ENCODE data around the gene SLC26A4.

Gene SLC26A4

GRCh38 chr7:107661081-107661864 is 645 bp downstream of the SLC26A4 start:
- no peak for DNase-seq

- DNase-seq = no peak
These were observed 1.3 kb downstream of the SLC26A4 start for GRCh38 chr7:107661865-107662379.

- DNase-seq = no peak
These were observed 2.6 kb downstream of the SLC26A4 start for GRCh38 chr7:107663196-107663595.

DNA sequence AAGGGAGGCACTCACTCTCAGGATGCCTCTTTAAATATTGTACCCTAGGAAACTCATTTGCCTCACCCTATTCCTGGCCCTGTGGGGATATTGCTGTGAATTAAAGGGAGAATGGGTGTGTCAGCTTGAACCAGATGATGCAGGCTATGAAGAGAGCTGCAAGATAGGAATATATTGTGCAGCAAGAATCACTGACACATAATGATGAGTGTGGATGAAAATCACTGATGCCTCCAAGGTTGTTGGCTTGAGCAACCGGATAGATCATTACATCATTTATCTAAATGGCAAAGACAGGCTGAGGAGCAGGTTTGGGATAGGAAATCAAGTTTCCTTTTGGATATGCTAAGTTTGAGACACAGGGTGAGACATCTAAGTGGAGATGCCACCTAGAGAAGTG is 6.2 kb downstream of the SLC26A4 start:
- no peak for DNase-seq

DNA sequence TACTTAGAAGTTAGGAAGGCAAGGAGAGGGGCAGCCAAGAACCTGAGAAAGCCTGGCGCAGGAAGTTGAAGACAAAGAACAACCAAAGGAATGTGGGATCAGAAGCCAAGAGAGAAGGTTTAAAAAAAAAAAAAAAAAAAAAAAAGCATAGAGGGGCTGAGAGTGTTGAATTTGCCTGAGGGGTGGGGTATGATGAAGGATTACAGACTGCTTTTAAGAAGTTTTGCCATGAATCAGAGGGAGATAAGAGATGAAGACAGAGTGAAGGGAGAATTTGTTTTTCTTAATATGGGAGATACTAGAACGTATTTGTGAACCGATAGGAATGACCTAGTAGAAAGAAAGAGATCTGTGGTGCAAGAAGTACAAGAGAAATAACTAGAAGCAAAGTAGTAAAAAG is 6.7 kb downstream of the SLC26A4 start:
- DNase-seq = no peak

DNA sequence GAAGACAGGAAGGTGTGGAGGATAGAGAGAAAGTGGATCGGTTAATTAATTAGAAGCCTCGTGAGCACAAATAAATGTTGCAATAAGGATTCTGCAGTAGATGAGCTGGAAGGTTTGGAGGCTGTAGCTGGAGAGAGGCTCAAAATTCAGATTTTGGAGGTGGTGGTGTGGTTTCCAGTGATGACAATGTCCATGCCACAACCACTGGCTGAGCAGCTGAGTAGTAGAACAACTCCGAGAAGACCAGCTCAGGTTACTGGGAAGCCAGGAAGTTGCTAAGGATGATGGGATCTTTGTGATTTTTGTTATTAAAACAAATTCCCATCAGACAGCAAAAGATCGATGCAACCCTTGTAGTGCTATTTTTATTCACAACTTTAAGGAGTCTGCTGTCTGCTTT is 7.7 kb downstream of the SLC26A4 start:
- DNase-seq = no peak

- no peak for DNase-seq
These were observed 11.6 kb downstream of the SLC26A4 start for GRCh38 chr7:107672183-107672582.

DNA sequence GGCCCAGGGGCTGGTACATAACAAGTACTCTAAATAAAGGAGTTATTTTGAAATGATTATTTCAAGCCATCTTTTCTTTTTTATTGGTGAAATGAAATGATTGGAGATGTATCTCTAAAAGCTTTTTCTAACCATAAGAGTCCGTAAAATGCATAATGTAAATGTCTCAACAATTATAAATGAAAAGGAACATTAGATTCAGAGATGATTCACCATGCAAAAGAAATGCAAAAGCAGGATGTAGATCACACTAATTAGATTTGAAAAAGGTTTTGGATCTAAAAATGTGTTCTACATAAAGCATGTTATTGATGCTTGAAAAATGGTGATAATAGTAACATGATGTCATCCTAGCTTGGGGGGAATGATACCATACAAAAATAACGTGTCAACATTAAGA is 15.6 kb downstream of the SLC26A4 start:
- no peak for DNase-seq

DNA sequence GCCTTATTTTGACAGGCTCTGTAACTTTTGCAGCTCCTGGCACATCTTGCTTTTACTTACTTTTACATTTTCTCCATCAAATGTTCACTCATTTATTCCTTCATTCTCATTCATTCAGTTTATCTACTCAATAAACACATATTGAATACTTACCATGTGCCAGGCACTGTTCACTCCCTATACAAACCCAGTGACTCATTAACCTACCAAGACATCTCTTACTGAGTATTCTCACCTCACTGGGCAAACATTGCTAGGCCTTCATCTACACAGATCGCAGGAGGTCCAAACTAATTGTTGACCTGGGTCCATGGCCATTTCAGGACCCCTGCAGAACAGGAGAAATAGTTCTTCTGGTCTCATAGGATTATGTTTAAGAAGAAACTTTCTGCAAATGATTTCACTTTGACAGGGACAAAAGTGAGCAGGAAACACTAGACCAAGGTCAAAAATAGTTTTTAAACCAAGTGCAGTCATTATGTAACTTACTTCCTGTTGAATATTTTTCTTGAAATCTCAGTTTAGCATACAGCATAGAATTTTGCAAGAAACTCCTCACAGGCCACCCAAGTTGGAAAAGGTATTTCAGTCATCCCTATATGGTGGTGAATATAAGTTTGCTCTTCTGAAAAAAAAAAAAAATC is 17.6 kb downstream of the SLC26A4 start:
- DNase-seq = no peak

DNA sequence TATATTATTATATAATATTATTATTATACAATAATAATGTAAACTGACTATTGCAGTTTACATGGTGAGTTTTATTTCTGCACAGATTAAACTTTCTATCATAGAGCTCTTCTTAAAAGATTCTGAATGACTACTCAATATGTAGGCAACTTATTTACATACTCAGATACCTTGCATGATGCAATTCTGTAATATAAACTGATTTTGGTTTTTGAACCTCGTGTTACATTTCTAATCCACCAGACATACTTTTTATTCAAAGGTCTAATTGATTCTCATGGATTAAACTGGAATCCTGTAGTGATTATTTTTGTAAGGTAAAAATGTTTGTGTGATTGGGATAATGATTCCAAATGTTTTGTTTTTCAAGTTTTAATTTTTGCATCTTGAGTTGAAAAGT is 19.9 kb downstream of the SLC26A4 start:
- DNase-seq = no peak

GRCh38 chr7:107682886-107683285 is 22.3 kb downstream of the SLC26A4 start:
- DNase-seq = no peak

DNA sequence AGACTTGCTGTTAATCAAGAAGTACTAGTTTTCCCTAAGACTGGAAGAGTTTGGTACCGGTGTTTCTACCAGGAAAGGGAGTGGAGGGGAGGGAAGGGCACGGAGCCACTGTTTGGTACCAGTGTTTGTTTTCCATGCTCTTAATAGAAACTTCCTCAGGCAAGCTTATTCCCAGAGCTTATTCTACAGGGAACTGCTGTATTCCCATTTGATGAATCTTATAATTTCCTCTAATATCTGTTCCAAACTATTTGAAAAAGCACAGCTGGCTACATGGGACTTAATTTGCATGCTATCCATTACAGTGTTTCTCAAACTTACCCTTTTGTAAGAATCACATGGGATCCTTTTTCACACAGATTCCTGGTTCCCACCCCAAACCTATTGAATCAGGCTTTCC is 23.7 kb downstream of the SLC26A4 start:
- no peak for DNase-seq

DNA sequence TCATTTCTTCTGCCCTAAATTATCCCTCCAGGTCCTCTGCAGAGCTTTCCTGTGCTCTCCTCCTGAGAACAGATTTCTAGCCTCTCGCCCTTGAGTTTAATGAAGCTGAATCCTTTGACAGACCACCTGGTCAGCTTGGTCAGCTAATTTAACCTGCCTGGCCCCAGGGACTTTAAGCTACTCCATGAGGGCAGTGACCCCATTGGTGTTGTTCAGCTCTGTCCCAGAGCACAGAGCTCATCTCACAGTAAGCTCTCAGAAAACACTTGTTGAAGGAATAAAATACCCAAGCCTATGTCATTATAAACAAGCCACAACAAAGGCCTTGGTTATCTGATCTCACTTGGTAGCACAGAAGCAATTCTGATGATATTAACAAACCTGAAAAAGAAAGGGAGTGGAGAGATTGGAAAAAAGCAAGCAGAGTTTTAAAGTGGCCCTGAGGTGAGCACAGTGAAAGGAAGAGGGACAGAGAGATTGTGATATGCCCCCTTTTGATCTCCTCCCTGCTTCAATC is 24.4 kb downstream of the SLC26A4 start:
- DNase-seq = no peak

DNA sequence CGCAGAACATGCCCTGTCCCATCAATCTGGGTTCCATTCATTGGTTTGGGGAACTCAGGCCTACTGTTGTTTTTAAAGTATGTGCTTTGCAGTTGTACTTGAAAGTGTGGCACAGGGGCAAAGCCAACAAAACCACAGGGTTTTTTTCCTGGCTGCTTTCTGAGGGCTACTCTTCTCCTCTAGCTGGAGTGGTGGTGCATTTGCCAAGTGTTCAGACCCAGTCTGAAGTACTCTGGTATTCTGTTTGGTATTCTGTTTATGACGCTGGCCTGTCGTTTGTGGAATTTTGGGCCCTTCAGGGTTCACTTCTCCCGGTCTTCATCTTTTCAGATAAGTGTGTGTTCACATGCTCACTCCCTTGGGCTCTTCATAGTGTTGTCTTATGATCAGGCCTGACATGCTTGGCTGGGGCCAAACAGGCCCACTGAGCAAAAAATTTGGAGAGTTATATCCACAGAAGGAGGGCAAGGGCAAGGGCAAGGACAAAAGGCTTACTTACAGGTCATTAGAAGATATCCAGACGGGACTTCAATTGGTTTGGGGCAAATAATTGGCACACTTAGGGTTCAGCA is 26.3 kb downstream of the SLC26A4 start:
- DNase-seq = no peak

DNA sequence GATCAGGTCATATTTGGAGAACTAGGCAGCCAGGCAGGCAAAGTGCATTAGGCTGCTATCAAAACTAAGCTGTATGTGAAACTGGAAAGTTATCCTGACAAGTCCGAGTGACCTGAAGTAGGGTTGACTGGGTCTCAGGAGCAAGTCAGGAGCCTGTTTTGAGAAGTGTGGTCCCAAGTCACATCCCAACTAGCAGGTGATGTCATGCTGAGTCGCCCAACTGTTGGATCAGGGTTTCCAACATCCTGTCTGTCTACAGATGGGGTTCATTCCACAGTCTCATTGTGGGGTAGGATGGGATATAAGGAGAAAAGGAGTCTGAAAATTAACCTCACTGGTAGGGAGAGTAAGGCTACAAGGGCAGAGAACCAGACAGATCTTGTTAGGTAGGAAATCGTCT is 27.0 kb downstream of the SLC26A4 start:
- no peak for DNase-seq

DNA sequence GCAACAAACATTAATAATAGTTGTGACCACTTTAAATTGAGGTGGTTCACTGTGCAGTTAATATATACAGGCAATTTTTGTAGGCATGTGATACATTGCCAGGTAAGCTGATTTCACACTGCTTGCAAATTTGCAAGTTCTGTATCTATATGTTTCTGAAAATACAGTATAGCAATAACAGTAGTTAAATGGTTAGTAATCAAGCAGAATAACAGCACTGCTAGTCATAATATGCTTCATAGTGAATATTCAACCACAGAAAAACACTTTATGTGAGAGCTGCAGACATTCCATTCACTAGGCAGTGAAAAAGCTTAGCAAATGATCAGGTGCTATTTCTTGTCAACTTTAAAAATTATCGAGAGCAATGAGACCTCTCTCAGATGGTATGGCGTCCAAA is 28.9 kb downstream of the SLC26A4 start:
- DNase-seq = no peak

DNA sequence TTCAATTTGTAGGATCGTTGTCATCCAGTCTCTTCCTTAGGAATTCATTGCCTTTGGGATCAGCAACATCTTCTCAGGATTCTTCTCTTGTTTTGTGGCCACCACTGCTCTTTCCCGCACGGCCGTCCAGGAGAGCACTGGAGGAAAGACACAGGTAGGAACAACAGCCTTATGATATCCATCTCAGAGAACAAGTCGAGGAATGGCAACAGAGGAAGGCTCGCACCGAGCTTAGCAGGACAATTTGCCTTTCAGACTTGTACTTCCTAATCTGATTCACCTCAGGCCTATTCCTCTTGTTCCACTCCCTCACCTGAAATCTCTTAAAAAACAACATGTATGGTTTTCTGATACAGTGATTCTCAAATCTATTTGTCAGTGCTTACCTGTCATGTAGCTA is 29.5 kb downstream of the SLC26A4 start:
- DNase-seq = no peak

DNA sequence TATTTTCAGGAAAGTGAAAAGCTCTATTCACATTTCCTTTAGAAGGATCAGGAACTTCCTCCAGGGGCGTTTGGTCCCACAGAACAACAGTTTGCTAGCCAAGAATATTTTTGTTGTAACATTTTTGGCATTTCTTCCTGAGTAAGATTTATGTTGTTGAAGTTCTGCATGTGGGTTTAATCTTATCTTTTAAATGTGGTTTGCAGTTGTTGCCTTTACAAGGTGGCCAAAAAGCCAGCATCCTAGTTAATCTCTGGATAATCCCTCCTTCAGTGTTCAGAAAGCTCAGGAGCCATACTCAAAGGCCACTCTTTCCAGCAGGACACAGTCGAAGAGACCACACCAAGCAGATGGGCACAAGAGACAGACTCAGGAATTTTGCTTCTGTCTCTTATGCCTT is 30.0 kb downstream of the SLC26A4 start:
- no peak for DNase-seq

DNA sequence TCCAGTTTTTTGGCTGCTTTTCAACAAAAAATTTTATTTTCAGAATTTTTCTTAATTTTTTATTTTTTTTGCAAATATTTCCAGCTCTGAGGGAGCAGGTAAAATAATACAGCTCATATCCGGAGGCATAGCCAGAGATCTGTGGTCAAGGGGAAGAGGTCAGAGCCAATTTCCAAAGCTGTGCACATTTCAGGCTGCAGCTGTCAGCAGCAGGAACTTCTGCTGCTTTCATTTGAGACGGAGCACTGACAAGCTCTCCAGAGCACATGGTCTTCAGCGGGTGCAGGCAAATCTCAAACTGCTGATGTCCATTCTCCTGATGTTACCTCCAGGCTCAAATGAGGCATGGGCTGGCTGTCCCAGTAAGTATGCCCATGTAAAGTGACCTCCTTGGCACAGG is 31.1 kb downstream of the SLC26A4 start:
- DNase-seq = no peak

DNA sequence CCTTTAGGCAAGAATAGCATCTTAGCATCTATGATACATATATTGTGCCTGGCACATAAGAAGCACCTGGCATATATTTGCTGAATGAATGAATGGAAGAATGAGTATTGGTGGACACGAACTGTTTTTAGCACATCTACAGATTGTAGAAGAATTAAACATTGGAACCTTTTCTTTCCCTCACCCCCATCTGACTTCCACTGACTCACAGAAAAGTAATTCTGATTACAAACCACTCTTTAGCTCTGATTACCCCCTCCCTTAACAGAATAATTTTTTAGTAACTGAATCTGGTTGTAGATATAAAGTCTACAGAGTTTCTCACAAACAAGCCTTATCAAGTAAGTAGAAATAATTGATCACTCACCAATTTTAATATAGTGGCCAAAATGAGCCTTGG is 31.9 kb downstream of the SLC26A4 start:
- no peak for DNase-seq

- DNase-seq = no peak
These were observed 32.8 kb downstream of the SLC26A4 start for GRCh38 chr7:107693396-107693795.

DNA sequence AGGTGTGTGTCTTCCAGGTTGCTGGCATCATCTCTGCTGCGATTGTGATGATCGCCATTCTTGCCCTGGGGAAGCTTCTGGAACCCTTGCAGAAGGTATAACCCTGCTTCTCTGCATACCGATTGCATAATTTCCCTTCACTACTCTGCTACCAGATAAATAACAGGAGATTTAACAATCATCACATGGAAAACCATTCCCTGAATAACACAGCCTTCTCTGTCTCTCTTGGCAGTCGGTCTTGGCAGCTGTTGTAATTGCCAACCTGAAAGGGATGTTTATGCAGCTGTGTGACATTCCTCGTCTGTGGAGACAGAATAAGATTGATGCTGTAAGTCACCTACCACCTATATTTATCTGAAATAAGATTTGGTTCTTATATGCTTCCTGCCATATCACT is 33.8 kb downstream of the SLC26A4 start:
- DNase-seq = no peak

DNA sequence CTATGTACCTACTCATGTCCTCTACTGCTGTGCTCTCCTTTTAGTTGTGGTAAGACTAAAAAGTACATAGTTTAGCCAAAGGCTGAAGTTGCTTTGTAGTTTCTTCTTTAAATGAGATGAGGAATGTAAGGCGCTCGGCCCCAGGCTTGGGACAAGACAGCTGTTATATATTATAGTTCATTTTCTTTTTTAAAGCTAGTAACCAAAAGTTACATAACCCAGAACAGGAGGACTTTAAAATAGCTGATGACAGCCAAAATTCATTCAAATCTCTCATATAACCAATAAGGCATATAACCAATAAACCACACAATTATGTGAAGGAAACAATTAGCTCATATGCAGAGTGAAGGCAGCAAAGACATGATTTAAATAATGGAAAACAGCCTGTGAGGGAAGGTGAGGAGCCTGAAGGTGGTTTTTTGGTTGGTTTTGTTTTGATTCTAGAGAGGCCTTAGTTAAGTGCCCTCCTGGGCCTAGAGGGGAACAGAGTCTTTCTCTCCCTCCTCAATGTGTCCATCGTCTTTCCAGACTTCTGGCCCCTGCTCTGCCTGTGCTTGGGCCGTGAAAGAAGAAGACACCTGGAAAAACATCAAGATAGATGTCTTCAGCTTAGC is 35.8 kb downstream of the SLC26A4 start:
- no peak for DNase-seq
